ENCODE measurements around the gene CMIP.
"Not testable (repeated sequence)": the region's sequence is repeated elsewhere in the genome, so short reads cannot be mapped to it uniquely, and the experiment has no call there.

The CMIP gene

DNA sequence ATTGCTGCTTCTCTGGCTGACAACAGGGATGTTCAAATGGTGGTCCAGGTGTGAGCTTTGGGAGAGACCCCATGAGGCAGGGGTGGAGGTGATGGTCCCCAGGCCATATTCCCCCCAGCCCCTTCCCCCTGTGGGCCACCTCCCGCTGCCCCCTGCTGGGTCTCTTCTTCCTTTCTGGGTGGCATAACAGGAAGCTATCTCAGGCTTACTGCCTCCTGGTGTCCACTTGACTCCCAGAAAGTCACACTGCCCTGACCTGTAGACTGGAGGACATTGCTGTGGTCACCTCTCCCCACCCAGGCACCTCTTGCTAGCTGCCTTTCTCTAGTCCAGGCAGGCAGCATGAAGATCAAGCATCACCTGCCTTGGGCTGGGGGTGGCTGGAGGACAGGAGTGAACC, 288.1 kb downstream of the CMIP start:
- DNase-seq: no peak

DNA sequence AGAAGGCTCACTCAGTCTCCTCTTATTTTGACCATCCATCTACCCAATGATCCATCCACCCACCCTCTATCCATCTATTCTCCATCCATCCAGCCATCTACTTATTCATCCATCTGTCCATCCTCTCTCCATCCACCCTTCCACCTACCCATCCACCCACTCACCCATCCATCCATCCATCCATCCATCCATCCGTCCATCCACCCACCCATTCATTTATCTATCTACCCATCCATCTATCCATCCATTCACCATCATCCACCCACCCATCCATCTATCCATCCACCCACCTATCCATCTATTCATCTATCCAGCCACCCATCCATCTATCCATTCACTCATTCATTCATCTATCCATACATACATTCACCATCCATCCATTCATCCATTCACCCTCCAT, 288.7 kb downstream of the CMIP start:
- no peak for DNase-seq

DNA sequence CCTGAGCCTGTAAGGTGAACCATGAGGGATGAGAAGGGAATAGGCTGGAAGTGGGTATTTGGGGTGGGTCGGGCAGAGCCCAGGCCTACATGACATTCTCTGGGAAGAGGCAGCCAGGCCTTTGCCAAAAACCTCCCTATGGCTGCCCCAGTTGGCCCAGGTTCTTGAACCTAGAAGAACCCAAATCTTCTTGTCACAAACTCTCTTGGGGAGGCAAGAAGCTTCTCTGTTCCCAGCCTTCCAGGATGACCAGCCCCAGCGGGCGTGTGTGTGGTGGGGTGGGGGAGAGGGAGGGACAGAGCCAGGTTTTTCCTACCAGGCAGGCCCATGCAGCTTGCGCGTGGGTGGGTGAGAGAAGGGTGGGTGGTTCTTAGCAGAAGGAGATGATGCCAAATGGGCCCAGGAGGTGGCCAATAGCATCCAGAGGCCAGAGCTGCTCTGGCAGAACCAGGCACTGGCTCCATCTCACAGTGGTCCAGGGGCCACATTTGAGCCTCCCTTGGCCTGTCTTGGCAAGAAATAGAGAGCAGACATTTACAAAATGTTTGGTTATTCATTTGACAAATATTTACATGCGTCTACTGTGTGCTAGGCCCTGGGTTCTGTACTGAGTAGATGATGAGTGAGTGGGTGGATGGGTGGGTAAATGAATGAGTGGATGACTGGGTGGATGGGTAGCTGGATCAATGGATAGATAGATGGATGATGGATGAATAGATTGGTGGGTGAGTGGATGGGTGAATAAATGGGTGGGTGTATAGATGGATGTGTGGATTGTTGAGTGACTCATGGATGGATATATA, 290.2 kb downstream of the CMIP start:
- no peak for DNase-seq

DNA sequence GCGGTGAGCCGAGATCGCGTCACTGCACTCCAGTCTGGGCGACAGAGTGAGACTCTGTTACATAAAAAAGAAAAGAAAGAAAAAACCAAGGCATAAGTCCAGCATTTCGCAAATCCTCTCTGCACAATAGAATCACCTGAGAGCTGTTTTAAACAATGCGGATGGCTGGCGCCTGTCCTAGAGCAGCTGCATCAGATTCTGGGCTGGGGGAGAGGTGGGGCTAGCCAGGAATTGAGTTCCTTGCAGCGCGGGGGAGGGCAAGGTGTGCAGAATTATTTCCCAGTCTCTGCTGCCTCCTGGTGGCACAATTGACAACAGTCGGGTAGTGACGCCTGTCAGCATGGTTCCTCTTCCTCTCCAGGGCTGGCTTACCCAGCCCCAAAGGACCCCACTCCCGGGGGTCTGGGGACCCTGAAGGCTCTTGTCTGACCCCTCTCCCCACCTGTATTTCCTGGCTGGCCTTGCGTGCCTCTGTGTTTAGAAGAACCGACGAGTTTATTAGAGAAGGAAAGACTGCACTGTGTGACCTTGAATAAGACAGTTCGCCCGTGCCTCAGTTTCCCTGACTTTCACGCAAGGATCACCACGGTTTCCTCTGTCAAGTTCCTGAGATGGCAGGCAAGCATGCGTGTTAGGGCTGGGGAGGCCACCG, 293.4 kb downstream of the CMIP start:
- peak; percentile 39 for DNase-seq

DNA sequence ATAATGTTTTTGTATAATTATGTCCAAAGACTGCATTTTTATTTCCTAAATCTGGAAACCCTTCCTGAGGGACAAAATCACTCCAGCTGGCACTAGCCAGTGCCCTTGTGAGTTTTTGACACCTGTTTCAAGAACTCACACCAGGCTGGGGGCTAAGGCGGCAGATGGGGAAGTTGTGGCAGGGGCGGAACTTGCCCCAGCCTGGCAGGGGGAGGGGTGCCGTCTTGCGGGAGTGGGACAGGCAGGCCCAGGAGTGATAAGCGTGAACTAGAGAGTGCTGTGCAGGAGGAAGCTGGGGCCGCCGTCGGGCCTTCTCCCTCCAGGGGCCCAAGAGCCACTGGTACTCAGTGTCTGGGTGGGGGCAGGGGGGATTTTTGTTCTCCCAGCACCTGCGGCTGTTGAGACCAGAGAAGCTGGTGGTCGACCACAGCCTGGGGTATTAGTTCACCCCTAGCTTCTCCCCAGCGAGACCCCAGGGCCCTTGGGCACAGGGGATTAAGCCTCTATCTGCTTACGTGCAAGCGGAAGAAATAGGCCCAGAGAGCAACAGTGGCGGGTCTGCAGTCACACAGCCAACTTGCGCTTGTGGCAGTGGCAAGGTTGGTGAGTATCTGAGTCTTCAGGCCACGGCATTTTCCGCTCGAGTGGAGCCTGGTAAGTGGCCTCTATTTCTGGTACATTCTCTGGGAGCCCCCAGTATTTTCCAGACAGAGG, 294.3 kb downstream of the CMIP start:
- no peak for DNase-seq

DNA sequence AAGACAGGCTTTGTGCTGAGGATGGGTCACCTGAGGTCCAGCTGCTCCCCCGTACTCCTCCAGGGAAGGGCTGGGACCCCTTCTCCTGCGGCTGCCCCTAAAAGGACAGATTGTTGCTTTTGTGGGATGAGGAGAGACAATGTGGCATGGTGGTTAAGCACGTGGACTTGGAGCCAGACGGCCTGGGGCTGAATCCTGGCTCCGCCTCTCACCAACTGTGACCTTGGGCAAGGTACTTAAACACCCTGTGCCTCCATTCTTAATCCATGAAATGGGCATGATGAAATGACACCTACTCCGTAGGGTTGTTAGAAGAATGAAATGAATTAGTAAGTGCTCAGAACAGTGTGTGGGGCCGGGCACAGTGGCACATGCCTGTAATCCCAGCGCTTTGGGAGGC, 294.9 kb downstream of the CMIP start:
- DNase-seq: no peak

DNA sequence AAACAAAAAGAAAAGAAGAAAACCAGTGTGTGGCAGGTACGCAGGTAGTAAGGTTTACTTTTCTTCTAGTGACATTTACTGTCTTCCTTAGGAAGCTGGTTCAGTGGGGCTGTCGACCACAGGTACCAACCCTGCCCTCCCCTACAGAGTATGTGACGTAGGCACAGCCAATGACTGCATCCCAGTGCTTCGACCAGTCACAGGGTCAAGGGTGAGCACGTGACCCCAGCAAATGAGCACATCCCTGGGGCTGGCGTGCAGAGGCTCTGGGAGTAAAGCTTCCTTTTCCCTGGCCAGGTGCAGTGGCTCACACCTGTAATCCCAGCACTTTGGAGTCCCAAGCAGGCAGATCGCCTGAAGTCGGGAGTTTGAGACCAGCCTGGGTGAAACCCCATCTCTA, 295.6 kb downstream of the CMIP start:
- no peak for DNase-seq

DNA sequence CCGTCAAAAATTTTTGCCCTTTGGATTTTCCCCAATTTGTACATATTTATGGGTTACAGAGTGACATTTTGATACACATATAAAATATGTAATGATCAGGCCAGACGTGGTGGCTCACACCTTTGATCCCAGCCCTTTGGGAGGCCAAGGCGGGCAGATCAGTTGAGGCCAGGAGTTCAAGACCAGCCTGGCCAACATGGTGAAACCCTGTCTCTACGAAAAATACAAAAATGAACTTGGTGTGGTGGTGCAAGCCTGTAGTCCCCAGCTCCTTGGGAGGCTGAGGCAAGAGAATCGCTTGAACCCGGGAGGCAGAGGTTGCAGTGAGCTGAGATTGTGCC, 296.8 kb downstream of the CMIP start:
- not testable (repeated sequence) for DNase-seq

DNA sequence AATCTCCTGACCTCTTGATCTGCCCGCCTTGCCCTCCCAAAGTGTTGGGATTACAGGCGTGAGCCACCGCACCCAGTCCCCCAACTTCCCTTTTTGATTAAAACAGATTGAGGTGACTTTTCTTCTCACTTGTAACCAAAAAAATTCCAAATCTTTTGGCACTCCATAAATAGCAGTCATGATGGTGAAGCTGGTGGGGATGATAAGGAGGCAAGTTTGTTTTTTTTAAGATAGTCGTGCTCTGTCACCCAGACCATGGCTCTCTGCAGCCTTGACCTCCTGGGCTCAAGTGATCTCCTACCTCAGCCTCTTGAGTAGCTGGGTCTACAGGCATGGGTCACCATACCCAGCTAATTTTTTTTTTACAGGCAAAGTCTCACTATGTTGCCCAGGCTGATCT, 299.8 kb downstream of the CMIP start:
- no peak for DNase-seq

DNA sequence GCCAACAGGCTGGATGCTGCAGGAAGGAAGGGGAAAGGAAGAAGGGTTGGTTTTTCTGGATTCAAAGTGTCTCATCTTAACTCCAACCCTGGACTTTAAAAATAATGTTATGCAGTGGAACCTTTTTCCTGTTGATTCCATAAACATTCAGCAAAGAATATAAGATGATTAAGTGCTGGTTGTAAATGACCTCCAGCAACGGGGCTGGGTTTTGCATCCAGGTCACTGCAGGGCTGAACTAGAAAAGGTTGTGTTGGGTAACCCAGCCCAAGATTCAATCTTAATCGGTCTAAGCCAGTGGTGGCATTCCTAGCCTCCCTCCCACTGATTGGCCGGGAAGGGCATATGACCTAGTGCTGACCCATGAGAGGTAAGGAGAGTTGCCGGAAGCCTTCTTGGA, 300.3 kb downstream of the CMIP start:
- no peak for DNase-seq

DNA sequence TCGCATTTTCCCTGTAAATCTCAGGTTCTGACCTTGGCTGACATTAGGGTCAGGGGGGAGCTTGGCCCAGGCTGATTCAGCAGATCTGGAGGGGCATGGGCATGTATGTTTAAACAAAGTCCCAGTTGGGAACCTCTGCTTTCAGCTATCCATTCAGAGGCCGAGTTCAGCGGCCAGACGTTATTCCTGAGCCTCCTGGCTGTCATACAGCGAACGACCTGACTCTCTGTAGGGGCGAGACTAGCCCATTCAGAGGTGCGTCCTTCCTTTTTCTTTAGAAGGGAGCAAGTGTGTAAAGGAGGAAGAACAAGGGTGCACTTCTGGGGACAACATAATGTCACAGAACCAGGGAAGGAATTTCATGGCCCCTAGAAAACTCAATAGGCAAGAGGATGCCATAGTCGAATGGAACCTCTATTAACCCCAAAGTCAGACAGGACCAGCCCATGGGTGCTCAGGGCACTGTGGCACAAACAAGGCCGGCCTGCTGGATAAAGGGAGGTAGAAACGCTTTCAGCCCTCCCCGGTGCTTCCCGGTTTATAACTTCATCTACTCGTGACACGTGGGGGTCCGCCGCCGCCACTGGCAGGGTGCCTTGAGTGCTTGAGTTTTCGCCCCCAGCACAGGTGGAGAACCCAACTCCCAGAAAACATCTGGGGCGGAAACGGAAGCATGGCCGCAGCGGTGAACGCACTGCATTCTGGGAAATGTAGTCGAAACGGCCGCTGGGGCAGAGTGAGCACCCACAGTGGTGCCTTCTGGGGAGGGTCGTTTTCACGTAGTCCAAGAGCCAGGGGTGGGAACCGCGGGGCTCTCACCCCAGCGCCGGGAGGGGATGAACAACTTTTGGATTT, 301.3 kb downstream of the CMIP start:
- peak; percentile 2 for DNase-seq

DNA sequence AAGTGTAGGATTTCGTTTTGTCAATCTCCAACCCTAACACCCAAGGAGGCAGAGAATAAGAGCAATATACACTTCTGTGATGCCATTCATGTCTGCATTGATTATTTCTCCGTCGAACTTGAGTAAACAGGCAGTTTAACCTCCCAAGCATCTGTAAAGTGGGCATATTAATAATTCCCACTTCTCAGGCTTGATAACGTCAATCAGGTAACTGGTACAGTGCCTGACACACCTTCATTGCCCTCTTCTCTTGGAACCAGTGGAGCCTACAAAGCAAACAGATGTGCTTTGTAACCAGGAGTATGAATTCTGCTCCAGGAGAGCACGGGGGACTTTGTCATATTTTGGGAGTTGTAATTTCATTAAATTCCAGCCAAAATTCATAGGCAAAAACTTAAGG, 302.0 kb downstream of the CMIP start:
- no peak for DNase-seq

DNA sequence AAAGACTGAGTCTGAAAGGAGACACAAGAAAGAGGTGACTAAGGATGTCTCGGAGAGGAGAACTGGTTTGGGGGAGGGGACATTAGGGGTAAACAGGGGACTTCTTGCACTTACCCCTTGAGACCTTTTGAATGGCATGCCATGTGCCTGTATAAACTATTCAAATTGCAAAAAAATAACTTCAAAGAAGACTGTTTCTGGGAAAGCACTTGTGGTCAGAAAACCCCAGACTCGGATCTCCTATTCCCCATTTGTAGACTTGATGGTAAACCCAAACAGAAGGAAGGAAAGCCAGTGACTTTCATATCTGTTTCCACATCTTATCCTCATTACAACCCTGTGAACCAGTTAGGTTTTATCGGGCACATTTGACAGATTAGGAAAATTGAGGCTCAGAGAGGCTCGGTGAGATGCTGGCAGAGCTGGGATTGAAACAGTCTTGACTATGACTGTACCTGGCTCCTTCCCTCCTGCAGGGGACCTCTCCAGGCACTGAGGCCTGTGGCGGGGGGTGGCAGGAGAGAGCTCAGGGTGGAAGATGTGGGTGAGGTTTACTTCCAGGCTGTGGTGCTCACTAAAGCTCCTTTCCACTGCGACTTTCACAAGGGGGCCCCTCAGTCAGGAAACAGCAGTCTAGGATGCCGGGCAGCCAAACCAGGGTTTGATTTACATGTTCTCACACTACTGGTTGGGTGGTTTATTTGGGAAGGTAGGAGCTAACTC, 304.0 kb downstream of the CMIP start:
- no peak for DNase-seq

DNA sequence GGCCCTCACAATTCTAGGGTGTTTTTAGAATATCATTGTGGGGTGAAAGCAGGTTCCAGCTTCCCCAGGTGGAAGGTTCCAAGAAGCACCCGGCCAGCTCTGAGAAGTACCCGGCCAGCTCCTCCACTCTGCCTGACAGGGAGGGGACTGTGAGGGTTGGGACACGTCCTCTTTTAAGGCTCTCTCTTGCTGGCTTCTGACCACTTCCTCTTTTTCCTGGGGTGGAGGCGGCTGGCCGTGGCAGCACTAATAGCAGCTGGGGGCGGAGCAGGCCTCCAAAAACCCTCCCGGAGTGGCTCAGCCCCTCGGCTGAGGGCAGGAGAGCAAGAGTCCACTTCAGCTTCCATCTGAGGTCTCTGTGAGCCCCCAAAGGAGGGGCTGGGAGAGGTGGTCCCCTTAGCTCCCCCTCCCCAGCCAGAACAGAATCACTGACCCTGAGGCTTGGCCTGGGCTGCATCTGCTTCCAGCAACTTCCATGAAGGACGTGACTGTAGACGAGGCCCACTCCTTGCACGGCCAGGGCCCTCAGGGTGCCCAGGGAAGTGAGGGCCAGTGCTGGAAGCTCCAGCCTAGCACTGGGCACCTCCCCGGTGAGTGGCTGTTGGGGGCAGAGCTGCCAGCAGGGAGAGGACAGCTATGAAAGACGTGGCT, 307.7 kb downstream of the CMIP start:
- DNase-seq: no peak

DNA sequence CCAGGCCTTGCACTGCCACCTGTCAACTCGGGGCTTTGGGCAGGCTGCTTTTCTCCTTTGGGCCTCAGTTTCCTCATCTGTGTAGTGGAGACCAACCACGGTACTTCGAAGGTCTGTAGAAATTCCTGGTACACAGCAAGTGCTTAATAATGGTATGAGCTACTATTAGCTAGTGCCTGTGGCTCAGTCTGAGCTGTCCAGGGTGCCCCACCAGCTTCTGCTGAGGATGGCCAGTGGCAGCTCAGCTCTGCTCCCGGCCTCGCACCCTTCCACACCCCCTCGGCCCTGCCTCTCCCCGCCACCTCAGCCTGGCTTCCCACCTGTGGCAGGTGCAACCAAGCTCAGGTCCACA, 308.2 kb downstream of the CMIP start:
- no peak for DNase-seq

DNA sequence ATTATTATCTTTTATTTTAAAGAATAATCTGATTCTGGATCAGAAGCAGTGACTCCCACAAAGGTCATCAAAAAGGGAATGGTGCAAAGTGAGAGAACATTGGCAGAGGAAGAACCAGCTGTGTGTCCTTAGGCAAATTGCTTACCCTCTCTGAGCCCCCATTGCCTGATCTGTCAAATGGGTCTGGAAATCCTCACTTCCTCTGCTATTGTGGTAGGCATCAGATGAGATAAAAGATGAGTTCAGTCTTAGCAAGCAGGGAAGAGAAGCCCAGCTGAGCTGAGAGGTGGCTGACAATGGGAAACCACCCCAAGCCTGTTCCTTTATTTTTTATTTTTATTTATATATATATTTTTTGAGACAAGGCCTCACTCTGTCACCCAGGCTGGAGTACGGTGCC, 310.2 kb downstream of the CMIP start:
- DNase-seq: no peak

DNA sequence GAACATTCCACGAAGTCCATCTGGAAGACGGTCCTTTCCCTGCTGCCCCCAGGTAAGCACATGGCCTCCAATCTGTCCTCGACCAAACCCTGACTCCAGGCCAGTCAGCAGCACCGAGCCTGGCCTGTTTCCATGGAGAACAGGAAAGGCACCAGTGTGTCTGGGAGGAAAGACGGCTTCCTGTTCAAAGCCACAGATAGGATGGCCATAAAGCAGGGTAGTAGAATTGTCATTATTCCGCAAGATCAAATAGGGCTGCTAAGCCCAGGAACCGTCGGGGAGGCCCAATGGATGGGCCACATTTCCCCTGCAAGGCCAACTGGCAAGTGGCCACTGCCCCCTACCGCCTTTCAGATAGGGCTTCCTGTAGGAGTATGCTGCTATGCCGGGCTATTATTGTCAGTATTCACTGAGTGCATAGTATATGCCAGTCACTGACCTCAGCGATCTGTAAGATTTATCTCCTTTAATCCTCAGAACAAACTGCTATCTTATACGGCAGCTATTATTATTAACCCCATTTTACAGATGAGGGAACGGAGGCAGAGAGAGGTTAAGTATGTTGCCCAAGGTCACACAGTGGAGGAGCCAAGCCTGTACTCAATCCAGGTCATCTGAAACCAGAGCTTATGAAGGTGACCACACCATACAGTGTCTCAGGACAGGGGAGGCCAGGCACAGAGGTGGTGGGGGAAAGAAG, 311.5 kb downstream of the CMIP start:
- no peak for DNase-seq

DNA sequence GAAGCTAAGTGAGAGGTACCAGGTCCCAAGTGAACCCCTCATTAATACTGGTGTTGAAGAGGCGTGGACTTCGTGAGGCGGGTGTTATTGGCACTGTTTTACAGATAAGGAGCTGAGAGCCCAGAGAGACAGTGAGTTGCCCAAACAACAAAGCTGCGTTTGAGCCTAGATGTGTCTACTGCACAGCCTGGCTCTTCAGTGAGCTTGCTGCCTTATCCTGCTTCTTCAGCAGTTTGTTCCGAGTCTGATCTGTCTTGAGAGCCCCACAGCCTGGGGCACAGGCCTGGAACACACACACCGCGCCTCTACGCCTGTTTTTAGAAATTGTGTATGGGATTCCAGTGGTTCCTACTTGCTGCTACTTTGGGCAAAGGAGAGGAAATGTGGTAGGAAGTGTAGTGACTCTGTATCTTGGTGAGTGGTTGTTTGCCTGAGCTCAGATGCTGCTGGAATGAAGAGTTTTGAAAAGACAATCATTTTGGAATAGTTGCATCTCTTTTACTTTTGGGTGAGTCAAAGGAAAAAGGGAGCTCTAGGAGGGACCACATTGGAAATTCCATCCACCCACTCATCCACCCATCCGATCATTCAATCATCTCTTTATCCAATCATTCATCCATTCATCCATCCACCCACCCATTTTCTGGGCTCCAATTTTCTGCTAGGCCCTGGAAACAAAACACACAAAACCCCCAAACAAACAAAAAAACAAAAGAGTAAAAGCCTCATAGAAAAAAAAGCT, 312.2 kb downstream of the CMIP start:
- no peak for DNase-seq

DNA sequence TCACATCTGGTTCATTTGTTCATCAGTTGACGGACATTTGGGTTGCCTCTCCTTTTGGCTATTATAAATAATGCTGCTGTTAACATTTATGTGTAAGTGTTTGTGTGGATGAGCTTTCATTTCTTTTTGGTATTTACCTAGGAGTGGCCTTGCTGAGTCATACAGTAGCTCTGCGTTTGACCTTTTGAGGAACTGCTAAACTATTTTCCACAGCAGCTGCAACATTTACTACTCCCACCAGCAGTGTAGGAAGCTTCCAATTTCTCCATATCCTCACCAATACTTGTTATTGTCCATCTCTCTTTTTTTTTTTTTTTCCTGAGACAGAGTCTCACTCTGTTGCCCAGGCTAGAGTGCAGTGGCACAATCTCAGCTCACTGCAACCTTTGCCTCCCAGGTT, 313.8 kb downstream of the CMIP start:
- no peak for DNase-seq

Measured in NCI-H2029 treated with DMSO at 0.1 percent for 48 hours (cell line).